ENCODE data around the gene UGT2B7. TPM values are rescaled to one million over a fixed set of nuclear protein-coding genes. Genes with fewer than 3 reads are reported as not detected.

UGT2B7 gene
- total RNA-seq, 2 donors from 2014 or later = not detected

DNA sequence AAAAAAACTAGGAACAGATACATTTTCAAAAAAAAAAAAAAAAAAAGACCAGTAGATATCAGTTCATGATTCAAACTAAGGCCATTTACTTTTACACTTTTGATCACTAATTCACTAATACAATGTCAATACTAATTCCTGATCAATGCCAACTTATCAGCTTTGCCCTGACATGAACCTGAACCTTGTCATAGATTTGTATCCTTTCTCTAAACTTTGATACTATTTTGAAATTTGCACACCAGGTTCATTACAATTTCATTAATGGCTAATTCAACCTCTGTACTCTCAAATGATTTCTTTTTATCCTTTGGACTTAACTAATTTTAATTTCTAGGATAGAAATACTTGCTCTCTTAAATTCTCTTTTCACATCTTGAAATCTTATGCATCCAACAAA lies 37.7 kb downstream of the UGT2B7 start:
- DNase-seq = no peak
- ATAC-seq = no peak
- intact Hi-C loops (cut with DNase I) = no loop called here

DNA sequence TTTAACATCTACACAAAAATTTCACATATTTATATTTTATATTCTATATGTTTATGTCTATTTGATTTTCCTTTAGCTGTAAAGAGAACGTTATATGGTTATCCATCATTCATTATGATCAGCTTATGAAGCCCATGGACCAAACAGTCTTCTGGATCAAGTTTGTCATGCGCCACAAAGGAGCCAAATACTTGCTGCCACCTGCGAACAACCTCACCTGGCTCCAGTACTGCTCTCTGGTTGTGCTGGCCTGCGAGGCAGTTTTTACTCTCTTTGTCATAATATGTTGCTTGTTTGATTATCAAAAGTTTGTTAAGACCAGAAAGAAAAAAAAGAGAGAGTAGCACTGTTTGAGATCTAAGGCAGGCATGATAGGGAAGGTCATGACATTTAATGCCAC lies 38.2 kb downstream of the UGT2B7 start:
- intact Hi-C loops (cut with DNase I) = no loop called here
- ATAC-seq = no peak

DNA sequence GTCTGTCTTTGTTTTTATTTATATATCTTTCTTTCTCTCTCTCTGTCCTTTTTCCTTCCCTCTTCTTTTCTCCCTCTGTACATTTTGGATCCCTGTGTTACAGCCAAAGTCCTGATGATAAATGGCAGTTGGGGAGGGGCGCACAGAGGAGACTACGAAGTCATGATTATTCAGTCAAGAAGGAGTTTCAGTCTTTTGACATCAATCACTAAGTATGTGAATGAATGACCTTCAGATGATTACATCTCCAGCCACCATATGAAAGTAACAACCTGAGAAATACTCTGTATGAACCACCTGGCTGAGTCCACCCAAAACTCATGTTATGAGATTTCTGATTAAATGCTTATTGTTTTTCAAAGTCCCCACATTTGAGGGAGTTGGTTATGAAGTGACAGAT lies 45.0 kb downstream of the UGT2B7 start:
- intact Hi-C loops (cut with DNase I) = no loop called here
- no peak for ATAC-seq

More for the DNA sequence above, 38.2 kb downstream of the UGT2B7 start:
- no peak for DNase-seq

DNA sequence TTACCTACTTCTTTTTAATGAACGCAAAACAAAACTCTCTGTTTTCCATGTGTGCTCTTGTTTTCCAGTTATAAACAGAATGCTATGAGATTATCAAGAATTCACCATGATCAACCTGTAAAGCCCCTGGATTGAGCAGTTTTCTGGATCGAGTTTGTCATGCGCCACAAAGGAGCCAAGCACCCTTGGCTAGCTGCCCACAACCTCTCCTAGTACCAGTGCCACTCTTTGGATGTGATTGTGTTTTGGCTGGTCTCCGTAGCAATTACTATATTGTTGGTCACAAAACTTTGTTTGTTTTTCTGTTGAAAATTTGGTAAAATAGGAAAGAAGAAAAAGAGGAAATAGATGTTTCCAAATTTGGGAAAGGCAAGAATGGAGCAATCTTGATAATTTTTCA lies 51.1 kb downstream of the UGT2B7 start:
- intact Hi-C loops (cut with DNase I) = no loop called here
- no peak for ATAC-seq
- DNase-seq = no peak

More for the DNA sequence above, 45.0 kb downstream of the UGT2B7 start:
- DNase-seq = no peak

DNA sequence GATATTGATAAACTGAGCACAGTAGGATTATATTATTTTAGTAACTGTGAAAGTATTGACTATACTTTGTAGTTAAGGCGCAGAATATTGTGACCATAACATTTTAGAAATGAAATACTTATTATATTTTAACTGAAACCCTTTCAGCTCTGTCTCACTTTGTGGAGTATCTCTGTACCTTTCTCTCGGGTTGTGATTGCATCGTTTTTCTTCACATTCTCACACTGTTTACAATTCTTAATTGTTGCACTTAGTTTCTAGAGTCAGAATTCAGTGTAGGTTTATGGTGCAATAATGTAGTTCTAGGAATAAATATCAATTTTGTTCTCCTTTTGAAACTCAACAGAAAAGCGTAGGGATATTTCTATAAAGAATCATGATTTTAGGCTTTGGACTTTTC lies 57.7 kb downstream of the UGT2B7 start:
- intact Hi-C loops (cut with DNase I) = no loop called here

DNA sequence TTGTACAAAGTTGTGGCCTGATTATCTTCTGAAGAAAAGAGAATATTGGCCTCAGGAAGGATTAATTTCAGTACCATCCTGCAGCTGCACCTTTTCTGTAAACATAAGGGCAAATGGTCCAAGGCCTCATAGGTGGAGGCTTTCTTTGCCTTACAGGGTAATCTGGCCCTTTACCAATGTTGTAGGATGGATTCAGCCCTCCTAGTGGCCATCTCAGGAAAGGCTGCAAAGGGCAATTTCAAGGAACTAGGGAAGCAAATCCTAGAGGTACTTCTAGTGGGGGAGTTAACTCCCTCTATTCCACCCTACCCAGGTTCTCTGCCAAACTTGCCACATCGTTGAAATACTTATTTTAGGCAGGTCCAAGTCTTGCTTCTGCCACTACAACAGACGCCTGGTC lies 60.6 kb downstream of the UGT2B7 start:
- no peak for DNase-seq
- ATAC-seq = no peak

More for the DNA sequence above, 57.7 kb downstream of the UGT2B7 start:
- DNase-seq (no peak), ATAC-seq (no peak)

More for the DNA sequence above, 60.6 kb downstream of the UGT2B7 start:
- intact Hi-C loops (cut with DNase I) = no loop called here

Other genes with a start within 250 kb of the UGT2B7 start
- gene UGT2A3, start 144.7 kb upstream of the UGT2B7 start, total RNA-seq = not detected
- gene UGT2B11, start 118.3 kb downstream of the UGT2B7 start, total RNA-seq = not detected
- gene UGT2B28, start 184.0 kb downstream of the UGT2B7 start, total RNA-seq = not detected